IPS-18a (cell line): ENCODE data around the gene SLC22A12.
A peak's percentile ranks its signal among the peaks of the same experiment; 100 is the strongest.

ENCODE experiments used
- H3K27ac ChIP-seq: one replicate; pipeline ENCODE4 v1.5.1; 2013; ENCODE audit warnings: low read length
- H3K27me3 ChIP-seq: one replicate; pipeline ENCODE4 v1.6.1; 2013; ENCODE audit warnings: mild to moderate bottlenecking, low read length; ENCODE audit not compliant: control insufficient read depth, insufficient read depth
- H3K36me3 ChIP-seq: one replicate; pipeline ENCODE4 v1.6.1; 2013; ENCODE audit warnings: low read depth, low read length; ENCODE audit not compliant: control insufficient read depth
- H3K4me1 ChIP-seq: one replicate; pipeline ENCODE4 v1.6.1; 2013; ENCODE audit warnings: low read depth, low read length; ENCODE audit not compliant: control insufficient read depth
- H3K4me3 ChIP-seq: one replicate; pipeline ENCODE4 v1.5.1; 2013; ENCODE audit warnings: low read length
- H3K9ac ChIP-seq: one replicate; pipeline ENCODE4 v1.6.1; 2013; ENCODE audit warnings: mild to moderate bottlenecking, low read length, moderate library complexity
- H3K9me3 ChIP-seq: one replicate; pipeline ENCODE4 v1.6.1; 2013; ENCODE audit warnings: low read depth, low read length; ENCODE audit not compliant: control insufficient read depth

Gene SLC22A12

GRCh38 chr11:64624883-64625481 is 34.0 kb downstream of the SLC22A12 start:
- Histone ChIP-seq H3K9me3 (no peaks in the 10 kb centered on the region), H3K9ac (no peak overlapping the region), H3K27me3 (peaks cover 6% of the 10 kb centered on the region), H3K4me3 (no peak overlapping the region), H3K36me3 (no peaks in the 10 kb centered on the region), H3K27ac (no peak overlapping the region), H3K4me1 (peaks cover 6% of the 10 kb centered on the region)

GRCh38 chr11:64626637-64627036 is 35.6 kb downstream of the SLC22A12 start:
- H3K27ac ChIP-seq, result no peak overlapping the region
- H3K9me3 ChIP-seq, result no peaks in the 10 kb centered on the region
- no peaks in the 10 kb centered on the region for H3K4me1 ChIP-seq
- H3K9ac ChIP-seq, result no peak overlapping the region
- H3K4me3 ChIP-seq, result no peak overlapping the region
- peaks cover 16% of the 10 kb centered on the region for H3K27me3 ChIP-seq
- H3K36me3 ChIP-seq, result no peaks in the 10 kb centered on the region

DNA sequence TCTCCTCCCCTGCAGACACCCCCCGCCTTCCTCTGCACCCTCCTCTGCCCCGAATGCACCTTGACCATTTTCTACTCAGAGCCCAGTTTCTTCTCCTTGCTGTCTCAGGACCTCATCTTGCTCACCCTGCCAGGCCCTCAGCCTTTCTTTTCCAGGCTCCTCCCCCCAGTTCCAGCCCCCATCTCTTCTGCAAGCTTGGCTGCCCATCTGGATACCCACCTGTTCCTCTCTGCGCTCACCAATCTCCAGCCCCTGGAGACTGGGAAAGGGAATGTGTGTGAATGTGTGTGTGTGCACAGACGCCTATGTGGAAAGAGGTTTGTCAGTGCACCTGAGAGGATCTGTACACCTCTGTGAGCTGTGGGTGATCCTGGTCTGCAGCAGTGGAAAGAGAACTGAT is 36.4 kb downstream of the SLC22A12 start:
- Histone ChIP-seq H3K4me1 (no peaks in the 10 kb centered on the region), H3K27ac (no peak overlapping the region), H3K9ac (no peak overlapping the region), H3K4me3 (no peak overlapping the region), H3K9me3 (no peaks in the 10 kb centered on the region), H3K27me3 (peaks cover 16% of the 10 kb centered on the region), H3K36me3 (no peaks in the 10 kb centered on the region)

GRCh38 chr11:64628596-64628995 is 37.6 kb downstream of the SLC22A12 start:
- Histone ChIP-seq H3K27ac (no peak overlapping the region), H3K9me3 (no peaks in the 10 kb centered on the region), H3K4me1 (no peaks in the 10 kb centered on the region), H3K9ac (no peak overlapping the region), H3K27me3 (peaks cover 16% of the 10 kb centered on the region), H3K36me3 (no peaks in the 10 kb centered on the region), H3K4me3 (no peak overlapping the region)

- H3K4me3 ChIP-seq, result no peak overlapping the region
- no peak overlapping the region for H3K9ac ChIP-seq
- no peaks in the 10 kb centered on the region for H3K9me3 ChIP-seq
- no peaks in the 10 kb centered on the region for H3K4me1 ChIP-seq
- no peak overlapping the region for H3K27ac ChIP-seq
- H3K27me3 ChIP-seq, result peaks cover 16% of the 10 kb centered on the region
- no peaks in the 10 kb centered on the region for H3K36me3 ChIP-seq
Measured at GRCh38 chr11:64629103-64629502, 38.1 kb downstream of the SLC22A12 start.

DNA sequence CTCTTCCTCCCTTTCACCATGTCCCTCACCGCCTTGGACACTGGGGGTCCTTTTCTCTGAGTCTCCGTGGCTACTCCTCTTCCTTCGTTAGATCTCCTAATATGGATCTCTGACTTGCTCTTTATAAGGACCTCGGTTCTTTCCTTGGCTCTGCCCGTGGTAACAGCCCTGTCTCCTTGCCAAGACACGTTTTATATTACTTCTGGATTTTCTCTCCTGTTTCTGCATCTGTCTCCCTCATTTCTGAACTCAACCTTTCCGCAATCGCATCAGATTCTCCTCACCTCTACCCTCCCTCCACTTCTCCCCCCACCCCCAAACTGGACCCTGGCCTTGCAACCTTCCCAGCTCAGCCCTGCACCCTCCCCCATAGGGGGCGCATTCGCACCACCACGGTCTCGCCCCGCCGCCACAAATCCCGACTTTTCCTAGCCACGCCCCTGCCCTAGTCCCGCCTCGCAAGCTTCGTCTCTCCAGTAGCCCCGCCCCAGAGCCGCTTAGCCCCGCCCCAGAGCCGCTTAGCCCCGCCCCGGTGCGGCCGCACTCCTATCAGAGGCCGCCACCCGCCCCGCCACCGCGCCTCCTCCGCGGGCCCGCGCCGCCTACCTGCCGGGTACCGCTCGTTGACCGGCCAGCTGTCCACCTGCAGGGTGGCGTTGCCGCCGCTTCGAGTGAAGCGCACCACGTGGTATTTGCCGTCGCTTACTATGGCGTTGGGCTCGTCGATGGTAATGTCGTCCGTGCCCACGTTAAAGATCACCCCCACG is 39.0 kb downstream of the SLC22A12 start:
- no peak overlapping the region for H3K9ac ChIP-seq
- no peak overlapping the region for H3K4me3 ChIP-seq
- peaks cover 16% of the 10 kb centered on the region for H3K27me3 ChIP-seq
- no peaks in the 10 kb centered on the region for H3K4me1 ChIP-seq
- H3K9me3 ChIP-seq, result no peaks in the 10 kb centered on the region
- H3K27ac ChIP-seq, result no peak overlapping the region
- H3K36me3 ChIP-seq, result no peaks in the 10 kb centered on the region

GRCh38 chr11:64631675-64632074 is 40.7 kb downstream of the SLC22A12 start:
- Histone ChIP-seq H3K4me1 (no peaks in the 10 kb centered on the region), H3K4me3 (no peak overlapping the region), H3K27me3 (peaks cover 16% of the 10 kb centered on the region), H3K9me3 (no peaks in the 10 kb centered on the region), H3K9ac (no peak overlapping the region), H3K36me3 (no peaks in the 10 kb centered on the region), H3K27ac (no peak overlapping the region)

- H3K27me3 ChIP-seq, result peaks cover 19% of the 10 kb centered on the region
- no peak overlapping the region for H3K9ac ChIP-seq
- no peaks in the 10 kb centered on the region for H3K36me3 ChIP-seq
Measured at GRCh38 chr11:64632237-64632636, 41.2 kb downstream of the SLC22A12 start.

DNA sequence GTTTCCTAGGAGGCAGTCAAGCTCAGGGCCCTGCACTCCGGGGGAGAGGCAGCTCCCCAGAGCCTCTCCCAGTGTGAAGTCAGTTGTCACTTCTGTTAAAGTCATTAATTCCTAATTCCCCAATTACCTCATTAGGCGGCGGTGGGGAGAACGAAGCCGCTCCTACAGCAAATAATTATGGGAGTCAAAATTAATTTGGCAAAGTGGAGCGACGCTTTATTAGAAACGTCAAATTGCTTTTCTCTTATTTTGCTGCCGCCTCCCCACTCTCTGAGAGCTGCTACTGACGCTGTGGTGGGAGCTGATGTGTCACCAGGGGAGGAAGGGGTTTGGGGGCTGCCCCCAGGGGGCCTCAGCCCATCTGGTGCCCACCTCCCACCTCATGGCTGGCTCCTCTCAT is 41.6 kb downstream of the SLC22A12 start:
- no peak overlapping the region for H3K27ac ChIP-seq
- H3K4me3 ChIP-seq, result no peak overlapping the region
- H3K4me1 ChIP-seq, result peaks cover 5% of the 10 kb centered on the region
- H3K27me3 ChIP-seq, result peaks cover 23% of the 10 kb centered on the region
- H3K36me3 ChIP-seq, result no peaks in the 10 kb centered on the region
- no peaks in the 10 kb centered on the region for H3K9me3 ChIP-seq
- no peak overlapping the region for H3K9ac ChIP-seq

More at GRCh38 chr11:64632237-64632636, 41.2 kb downstream of the SLC22A12 start:
- Histone ChIP-seq H3K4me3 (no peak overlapping the region), H3K27ac (no peak overlapping the region), H3K4me1 (peaks cover 1% of the 10 kb centered on the region), H3K9me3 (no peaks in the 10 kb centered on the region)

DNA sequence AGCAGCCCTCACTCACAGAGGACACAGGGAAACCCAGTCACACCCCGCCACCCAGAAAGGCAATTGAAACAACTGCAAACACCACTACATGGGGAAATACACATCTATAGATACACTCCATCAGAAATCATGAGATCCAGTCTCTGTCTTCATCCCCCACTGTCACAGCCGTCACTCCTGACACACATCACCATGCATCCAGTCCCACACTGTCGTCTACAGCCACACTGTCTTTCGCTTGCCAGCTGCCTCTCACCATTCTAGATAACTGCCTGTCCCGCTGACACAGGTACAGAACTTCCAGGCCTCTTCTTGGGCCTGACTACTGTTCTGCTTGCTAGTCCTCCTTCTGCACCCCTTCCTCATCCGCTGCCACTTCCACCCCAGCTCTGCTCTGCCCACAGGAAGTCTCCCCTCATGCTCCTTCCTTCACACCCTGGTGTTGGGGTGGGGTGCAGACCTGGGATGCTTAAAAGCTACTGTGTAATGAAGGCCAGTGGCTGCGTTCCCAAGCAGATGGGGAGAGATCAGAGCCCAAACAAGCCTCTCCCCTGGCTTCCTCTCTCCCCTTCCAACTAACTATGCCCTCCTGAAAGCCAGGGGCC is 42.6 kb downstream of the SLC22A12 start:
- H3K9me3 ChIP-seq, result no peaks in the 10 kb centered on the region
- peaks cover 30% of the 10 kb centered on the region for H3K27me3 ChIP-seq
- no peak overlapping the region for H3K4me3 ChIP-seq
- H3K4me1 ChIP-seq, result peaks cover 6% of the 10 kb centered on the region
- H3K27ac ChIP-seq, result no peak overlapping the region
- no peak overlapping the region for H3K9ac ChIP-seq
- no peaks in the 10 kb centered on the region for H3K36me3 ChIP-seq

DNA sequence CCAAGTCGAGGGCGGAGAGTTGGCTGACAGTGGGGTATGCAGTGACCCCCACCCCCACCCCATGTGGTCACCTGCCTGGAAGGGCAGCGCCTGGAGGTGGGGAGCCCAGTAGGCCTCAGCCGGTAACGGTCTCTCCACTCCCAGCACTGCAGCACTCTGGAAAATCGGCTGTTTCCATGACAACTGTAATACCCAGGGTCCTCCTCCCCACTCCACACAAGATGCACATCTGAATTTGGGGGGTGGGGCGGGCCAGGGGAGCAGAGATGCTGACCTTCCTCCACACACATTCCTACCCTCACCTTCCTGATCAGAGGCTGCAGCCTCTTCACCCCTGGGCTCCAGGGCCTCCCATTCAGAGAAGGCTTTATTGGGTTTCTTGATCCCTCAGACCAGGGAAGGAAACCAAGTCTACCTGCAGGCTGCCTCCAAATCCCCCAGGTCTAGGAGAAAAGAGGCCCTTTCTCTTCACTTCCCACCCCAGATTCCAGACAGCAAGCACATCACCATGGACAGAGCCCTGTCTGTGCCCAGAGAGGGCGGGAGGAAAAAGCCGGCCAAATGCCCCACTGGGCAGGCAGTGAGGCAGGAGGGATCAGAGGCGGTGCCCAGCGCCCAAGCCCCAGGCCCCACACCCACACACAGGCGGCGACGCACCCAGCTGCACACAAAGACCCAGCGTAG is 46.5 kb downstream of the SLC22A12 start:
- Histone ChIP-seq H3K4me1 (peaks cover 6% of the 10 kb centered on the region), H3K9me3 (no peaks in the 10 kb centered on the region), H3K9ac (peak overlapping the region; percentile 33), H3K27ac (no peak overlapping the region), H3K27me3 (peaks cover 52% of the 10 kb centered on the region), H3K4me3 (peak overlapping the region; percentile 67), H3K36me3 (no peaks in the 10 kb centered on the region)
